HG03469 (cell line): Measurements from ENCODE around the gene LYPD5.
A peak's percentile ranks its signal among the peaks of the same experiment; 100 is the strongest.
"Not testable (repeated sequence)": the region's sequence is repeated elsewhere in the genome, so short reads cannot be mapped to it uniquely, and the experiment has no call there.

Experiments used
- ATAC-seq: cut with Tn5 transposase; IDR thresholded peaks from one replicate; pipeline ENCODE4 v1.9.1; 2021; ENCODE audit warnings: mild to moderate bottlenecking, moderate library complexity, moderate number of reproducible peaks; ENCODE audit not compliant: unreplicated experiment

The LYPD5 gene

DNA sequence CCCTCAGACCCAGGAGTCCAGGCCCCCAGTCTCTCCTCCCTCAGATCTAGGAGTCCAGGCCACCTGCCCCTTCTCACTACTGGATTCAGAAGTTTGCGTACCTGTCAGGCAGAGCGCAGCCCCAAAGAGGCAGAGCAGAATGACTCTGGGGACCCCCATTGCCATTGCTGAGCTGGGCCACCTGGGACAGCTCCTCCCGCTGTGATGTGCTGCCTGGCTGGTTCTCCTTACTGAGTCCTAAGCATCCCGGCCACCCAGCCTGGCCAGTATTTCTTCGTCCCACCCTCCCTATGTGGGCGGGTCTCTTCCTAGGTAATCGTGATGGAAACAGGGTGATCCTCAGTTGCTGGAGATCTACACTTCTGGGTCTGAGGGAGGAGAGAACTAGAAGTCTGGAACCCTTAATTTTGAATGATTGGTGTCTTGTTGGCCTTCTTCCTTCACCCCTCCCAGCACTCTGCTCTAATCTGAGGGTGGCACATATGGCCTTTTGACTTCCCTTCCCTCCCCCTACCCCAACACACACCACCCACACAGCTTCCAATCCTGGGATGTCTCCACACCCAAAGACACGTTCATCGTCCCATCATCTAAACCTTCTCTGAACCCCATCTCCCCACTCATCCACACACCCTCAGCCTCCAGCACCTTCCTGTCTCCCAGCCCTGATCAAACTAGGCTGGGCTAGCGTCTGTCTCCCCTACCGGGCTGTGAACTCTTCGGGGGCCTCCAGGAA lies at the start of gene LYPD5:
Gene LYPD5 (minus strand): TSS at position 232 of the 736 bp plus-strand sequence. CDS start 67 bp downstream, at position 165.
- ATAC-seq, result no peak

GRCh38 chr19:43848821-43849220 lies 46.6 kb upstream of the LYPD5 start:
- no peak for ATAC-seq

DNA sequence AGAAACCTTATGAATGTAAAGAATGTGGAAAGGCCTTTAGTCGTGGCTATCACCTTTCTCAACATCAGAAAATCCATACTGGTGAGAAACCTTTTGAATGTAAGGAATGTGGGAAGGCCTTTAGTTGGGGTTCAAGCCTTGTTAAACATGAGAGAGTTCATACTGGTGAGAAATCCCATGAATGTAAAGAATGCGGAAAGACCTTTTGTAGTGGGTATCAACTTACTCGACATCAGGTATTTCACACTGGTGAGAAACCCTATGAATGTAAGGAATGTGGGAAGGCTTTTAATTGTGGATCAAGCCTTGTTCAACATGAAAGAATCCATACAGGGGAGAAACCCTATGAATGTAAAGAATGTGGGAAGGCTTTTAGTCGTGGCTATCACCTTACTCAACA lies 45.6 kb upstream of the LYPD5 start:
- ATAC-seq, result no peak

DNA sequence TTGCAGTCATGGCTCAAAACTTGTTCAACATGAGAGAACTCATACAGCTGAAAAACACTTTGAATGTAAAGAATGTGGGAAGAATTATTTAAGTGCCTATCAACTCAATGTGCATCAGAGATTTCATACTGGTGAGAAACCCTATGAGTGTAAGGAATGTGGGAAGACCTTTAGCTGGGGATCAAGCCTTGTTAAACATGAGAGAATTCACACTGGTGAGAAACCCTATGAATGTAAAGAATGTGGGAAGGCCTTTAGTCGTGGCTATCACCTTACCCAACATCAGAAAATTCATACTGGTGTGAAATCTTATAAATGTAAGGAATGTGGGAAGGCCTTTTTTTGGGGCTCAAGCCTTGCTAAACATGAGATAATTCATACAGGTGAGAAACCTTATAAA lies 45.0 kb upstream of the LYPD5 start:
- ATAC-seq, result no peak

GRCh38 chr19:43842007-43842406 lies 39.8 kb upstream of the LYPD5 start:
- no peak for ATAC-seq

GRCh38 chr19:43839139-43839538 lies 36.9 kb upstream of the LYPD5 start:
- ATAC-seq, result no peak

DNA sequence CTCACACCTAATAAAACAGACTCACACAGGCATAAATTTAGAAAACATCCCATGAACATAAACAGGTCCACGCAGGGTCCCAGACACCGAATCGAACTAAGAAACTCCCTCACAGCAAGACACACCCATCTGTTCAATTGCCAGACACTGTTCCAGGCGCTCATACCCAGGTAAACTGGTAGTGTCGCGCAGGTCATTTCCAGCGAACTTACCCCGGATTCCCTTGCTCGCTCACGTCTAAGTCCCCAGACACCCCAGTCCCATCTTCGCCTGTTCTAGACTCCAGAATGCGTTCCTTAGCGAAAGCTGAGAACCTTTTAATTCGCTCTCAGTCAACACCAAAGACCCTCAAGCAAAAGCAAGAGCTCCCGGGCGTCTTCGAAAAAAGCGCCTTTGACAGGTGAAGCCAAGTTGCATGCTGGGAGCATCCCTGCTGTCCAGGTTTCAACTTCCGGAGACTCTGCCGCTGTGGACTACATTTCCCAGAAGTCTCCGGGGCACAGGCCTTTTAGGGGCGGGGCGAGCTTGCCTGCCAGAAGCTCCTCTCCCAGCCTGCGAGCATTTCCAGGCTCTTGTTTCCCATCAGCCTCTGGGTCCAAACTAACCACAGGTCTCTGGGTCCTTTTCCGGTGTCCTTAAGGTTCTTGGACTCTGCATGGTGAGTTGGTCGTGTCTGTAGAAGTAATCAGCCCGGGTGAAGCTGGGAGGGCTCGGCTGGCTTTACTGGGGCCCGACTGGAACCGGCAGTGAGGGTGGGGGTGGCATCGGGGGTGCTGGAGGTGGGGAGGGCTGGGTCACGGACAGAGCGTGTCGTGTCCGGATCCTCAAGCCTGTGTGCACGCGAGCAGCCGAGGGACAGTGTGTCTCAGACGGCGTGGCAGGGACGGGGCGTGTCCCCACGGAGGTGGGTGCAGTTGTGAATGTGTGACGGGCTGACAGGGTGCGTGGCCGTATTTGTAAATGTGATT lies 24.8 kb upstream of the LYPD5 start, which contains the start of gene ZNF283:
Gene ZNF283 (plus strand): TSS at position 535 of the 968 bp plus-strand sequence. CDS start 6,184 bp downstream, outside the sequence.
- ATAC-seq, result peak; percentile 62

GRCh38 chr19:43824572-43824971 lies 22.3 kb upstream of the LYPD5 start:
- ATAC-seq, result not testable (repeated sequence)

GRCh38 chr19:43823856-43824255 lies 21.6 kb upstream of the LYPD5 start:
- not testable (repeated sequence) for ATAC-seq

- no peak for ATAC-seq
These were observed 18.6 kb upstream of the LYPD5 start for GRCh38 chr19:43820884-43821215.

- no peak for ATAC-seq
These were observed 18.0 kb upstream of the LYPD5 start for GRCh38 chr19:43820098-43820883.

GRCh38 chr19:43818500-43818899 lies 16.3 kb upstream of the LYPD5 start:
- no peak for ATAC-seq

- not testable (repeated sequence) for ATAC-seq
These were observed 15.2 kb upstream of the LYPD5 start for GRCh38 chr19:43817454-43817853.

GRCh38 chr19:43814663-43815352 lies 12.6 kb upstream of the LYPD5 start:
- no peak for ATAC-seq

- no peak for ATAC-seq
These were observed 10.4 kb upstream of the LYPD5 start for GRCh38 chr19:43812688-43813087.

DNA sequence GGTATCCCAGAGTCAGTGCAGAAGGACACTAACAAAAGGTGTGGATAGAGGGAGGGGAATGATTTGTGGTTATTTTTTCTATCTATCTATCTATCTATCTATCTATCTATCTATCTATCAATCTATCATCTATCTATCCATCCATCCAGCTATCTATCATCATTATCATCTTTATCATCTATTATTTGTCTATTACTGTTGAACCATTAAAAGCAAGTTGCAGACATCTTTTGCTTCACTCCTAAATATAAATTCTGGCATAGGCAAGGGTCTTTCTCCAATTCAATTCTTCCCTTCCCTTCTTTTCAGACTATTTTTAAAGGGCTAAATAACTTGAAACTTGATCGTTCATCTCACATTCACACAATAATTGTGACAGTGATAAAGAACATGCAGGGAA lies 10.0 kb upstream of the LYPD5 start:
- no peak for ATAC-seq

DNA sequence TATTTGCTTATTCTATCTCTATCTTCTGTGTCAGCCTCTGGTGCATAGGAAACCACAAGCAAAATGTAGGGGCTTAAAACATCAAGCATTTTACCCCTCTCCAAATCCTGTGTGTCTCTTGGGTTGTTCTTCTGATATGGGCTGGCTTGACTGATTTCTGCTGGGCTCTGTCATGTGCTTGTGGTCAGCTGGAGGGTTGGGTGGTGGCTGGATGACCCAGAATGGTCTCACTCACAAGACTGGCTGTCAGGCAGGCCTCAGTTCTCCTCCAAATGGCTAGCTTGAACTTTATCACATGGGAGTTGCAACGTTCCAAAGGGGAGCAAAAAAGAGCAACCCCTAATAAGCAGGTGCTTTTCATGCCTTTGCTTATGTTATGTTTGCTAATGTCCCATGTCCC lies 9.6 kb upstream of the LYPD5 start:
- ATAC-seq, result no peak

GRCh38 chr19:43809762-43810696 lies 7.8 kb upstream of the LYPD5 start:
- no peak for ATAC-seq

- no peak for ATAC-seq
These were observed 5.4 kb upstream of the LYPD5 start for GRCh38 chr19:43807651-43808050.
